ENCODE results near the gene EXOC3L4.

GRCh38 chr14:103057372-103058163 is 37.0 kb upstream of the EXOC3L4 start, which contains the start of gene CDC42BPB:
- TF ChIP-seq CTCF (conservative IDR thresholded peaks at IDR 0.05; ENCODE audit: low read depth, low read length) (no peak), EZH2 (IDR thresholded peaks at IDR 0.05; ENCODE audit: low read length, unreplicated experiment) (no peak), EZH2phosphoT487 (IDR thresholded peaks at IDR 0.05; ENCODE audit: borderline replicate concordance, low read length) (no peak)
